K562 (cell line): ENCODE data around the gene SURF4. TPM values are rescaled to one million over a fixed set of nuclear protein-coding genes. Genes with fewer than 3 reads are reported as not detected.

Experiments
- ARID1B ChIP-seq: fragments of 450-650 bp; IDR thresholded peaks from 2 replicates; pipeline ENCODE4 v1.6.1; 2016; ENCODE audit warnings: antibody characterized with exemption, mild to moderate bottlenecking, inconsistent platforms
- BCLAF1 ChIP-seq, 2 experiments: fragments of 450-650 bp in 1 of 2; IDR thresholded peaks; 2 replicates each; pipeline ENCODE4 v1.6.1; 2011 to 2017; ENCODE audit warnings: low read depth in 2 of 2, antibody characterized with exemption in 1 of 2, borderline replicate concordance in 1 of 2, low read length in 1 of 2, mild to moderate bottlenecking in 1 of 2, mixed read lengths in 1 of 2; ENCODE audit not compliant: control insufficient read depth in 1 of 2
- CREM ChIP-seq: IDR thresholded peaks from 2 replicates; pipeline ENCODE4 v1.6.1; 2014; ENCODE audit warnings: antibody characterized with exemption, low read depth
- CSDE1 ChIP-seq, 2 experiments: fragments of 450-650 bp; IDR thresholded peaks; 2 replicates each; pipeline ENCODE4 v1.6.1; 2016; ENCODE audit warnings: mild to moderate bottlenecking in 1 of 2
- LEF1 ChIP-seq: fragments of 450-650 bp; IDR thresholded peaks from 2 replicates; pipeline ENCODE4 v1.6.1; 2016; ENCODE audit warnings: mild to moderate bottlenecking
- MECOM ChIP-seq: fragments of 250-450 bp; sonication (Bioruptor Pico); IDR thresholded peaks from 2 replicates; pipeline ENCODE4 v1.8.0; 2022; ENCODE audit warnings: inconsistent platforms
- MITF ChIP-seq: IDR thresholded peaks from 2 replicates; pipeline ENCODE4 v1.6.1; 2014; ENCODE audit warnings: antibody characterized with exemption
- POLR2A ChIP-seq: fragments of 450-650 bp; conservative IDR thresholded peaks from 2 replicates; pipeline ENCODE4 v1.6.1; 2016
- SMAD1 ChIP-seq: fragments of 150-350 bp; IDR thresholded peaks from 2 replicates; pipeline ENCODE4 v1.6.1; 2014; ENCODE audit warnings: low read length, low read depth; ENCODE audit not compliant: partially characterized antibody
- SMAD4 ChIP-seq: fragments of 250-450 bp; sonication (Bioruptor Pico); conservative IDR thresholded peaks from 2 replicates; pipeline ENCODE4 v1.8.0; 2021; ENCODE audit warnings: inconsistent platforms, mild to moderate bottlenecking, moderate library complexity
- TEAD1 ChIP-seq, 2 experiments: fragments of 450-650 bp in 1 of 2; sonication (generic) in 1 of 2; formaldehyde crosslinking; IDR thresholded peaks; 2 replicates each; pipeline versions ENCODE4 v1.4.0 to v1.8.0; 2020 to 2022; ENCODE audit warnings: mild to moderate bottlenecking in 2 of 2, missing genetic modification reagents in 1 of 2
- ZBTB49 ChIP-seq: sonication (generic); formaldehyde crosslinking; IDR thresholded peaks from 2 replicates; pipeline ENCODE4 v1.8.0; 2022; ENCODE audit warnings: missing genetic modification reagents, mild to moderate bottlenecking, borderline replicate concordance
- ZNF175 ChIP-seq: fragments of 200-800 bp; sonication (Bioruptor generic); IDR thresholded peaks from 2 replicates; pipeline ENCODE4 v1.6.1; 2016; ENCODE audit warnings: low read depth, mild to moderate bottlenecking, missing genetic modification characterization, missing compliant biosample characterization
- polyA plus RNA-seq, 8 experiments: library from polyadenylated mRNA; depleted of rRNA in 4 of 8; stranded (reverse) in 5 of 8; unstranded in 3 of 8; fragments of >200 nt; fragmentation: Nextera tagmentation in 2 of 8; fragmentation: Illumina TruSeq in 1 of 8; extraction: Ambion mirVana in 2 of 8; extraction: Trizol in 1 of 8; gene quantifications; 2 replicates each; pipeline versions ENCODE4 v1.2.1 to v1.2.3, GENCODE V29; 2011 to 2014; ENCODE audit warnings: inconsistent platforms in 1 of 8, missing spikeins in 1 of 8
- total RNA-seq, 7 experiments: library from RNA; depleted of rRNA in 6 of 7; stranded (reverse); fragments of >200 nt in 6 of 7; fragmentation: Illumina TruSeq in 2 of 7; extraction: Trizol in 2 of 7; gene quantifications; 2 replicates each; pipeline versions ENCODE4 v1.2.1 to v1.2.3, GENCODE V29; 2011 to 2021; ENCODE audit warnings: low replicate concordance in 1 of 7
- TF ChIP-seq, protein P1 (sequence below): fragments of 450-650 bp; formaldehyde crosslinking; IDR thresholded peaks from 2 replicates; pipeline ENCODE4 v1.4.0; 2022; ENCODE audit warnings: mild to moderate bottlenecking, moderate library complexity
- TF ChIP-seq, protein P2 (sequence below): fragments of 250-450 bp; sonication (Bioruptor Pico); IDR thresholded peaks from 2 replicates; pipeline ENCODE4 v1.4.0; 2020; ENCODE audit warnings: borderline replicate concordance

SURF4 gene
- total and polyA plus RNA-seq, 9 of the 15 experiments (the other 6 are each of a cell fraction or from before 2014, with no cell fraction given) = 8.4 to 176 (median 130) TPM

- TF ChIP-seq SMAD1 = no peak
- TF ChIP-seq SMAD4 (CRISPR knock-in tag) = peak; percentile 70; the same call in 1 of the 2 replicates
- TF ChIP-seq TEAD1 (CRISPR knock-in tag; IDR thresholded peaks at IDR 0.05) = peak in 1 of 2 experiments; percentile 89; a peak in 1 of 4 replicates
- no peak; the same call in 1 of the 2 replicates for TF ChIP-seq ZNF175 (CRISPR knock-in tag)
- TF ChIP-seq POLR2A = peak; percentile 58; the same call in 1 of the 2 replicates
- no peak for TF ChIP-seq ARID1B
- 0 out of 4 replicates have a peak, but pooled peaks of 1 of the 2 experiments have one; percentile 69 for TF ChIP-seq BCLAF1 (IDR thresholded peaks at IDR 0.05; ENCODE audit: borderline replicate concordance in 1 of 2, control insufficient read depth in 1 of 2, low read depth in 2 of 2, low read length in 1 of 2)
- no peak; the same call in 1 of the 2 replicates for TF ChIP-seq MITF
- TF ChIP-seq, protein P1, sequence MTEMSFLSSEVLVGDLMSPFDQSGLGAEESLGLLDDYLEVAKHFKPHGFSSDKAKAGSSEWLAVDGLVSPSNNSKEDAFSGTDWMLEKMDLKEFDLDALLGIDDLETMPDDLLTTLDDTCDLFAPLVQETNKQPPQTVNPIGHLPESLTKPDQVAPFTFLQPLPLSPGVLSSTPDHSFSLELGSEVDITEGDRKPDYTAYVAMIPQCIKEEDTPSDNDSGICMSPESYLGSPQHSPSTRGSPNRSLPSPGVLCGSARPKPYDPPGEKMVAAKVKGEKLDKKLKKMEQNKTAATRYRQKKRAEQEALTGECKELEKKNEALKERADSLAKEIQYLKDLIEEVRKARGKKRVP (CRISPR knock-in tag) = no peak
- no peak for TF ChIP-seq MECOM
- TF ChIP-seq ZBTB49 = no peak
- TF ChIP-seq, protein P2, sequence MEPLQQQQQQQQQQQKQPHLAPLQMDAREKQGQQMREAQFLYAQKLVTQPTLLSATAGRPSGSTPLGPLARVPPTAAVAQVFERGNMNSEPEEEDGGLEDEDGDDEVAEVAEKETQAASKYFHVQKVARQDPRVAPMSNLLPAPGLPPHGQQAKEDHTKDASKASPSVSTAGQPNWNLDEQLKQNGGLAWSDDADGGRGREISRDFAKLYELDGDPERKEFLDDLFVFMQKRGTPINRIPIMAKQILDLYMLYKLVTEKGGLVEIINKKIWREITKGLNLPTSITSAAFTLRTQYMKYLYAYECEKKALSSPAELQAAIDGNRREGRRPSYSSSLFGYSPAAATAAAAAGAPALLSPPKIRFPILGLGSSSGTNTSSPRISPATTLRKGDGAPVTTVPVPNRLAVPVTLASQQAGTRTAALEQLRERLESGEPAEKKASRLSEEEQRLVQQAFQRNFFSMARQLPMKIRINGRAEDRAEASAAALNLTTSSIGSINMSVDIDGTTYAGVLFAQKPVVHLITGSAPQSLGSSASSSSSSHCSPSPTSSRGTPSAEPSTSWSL (CRISPR knock-in tag) = no peak
- TF ChIP-seq LEF1 = no peak
- TF ChIP-seq CREM = peak; percentile 79
- no peak for TF ChIP-seq CSDE1 (IDR thresholded peaks at IDR 0.05)
These were observed at the start of gene SURF4, which contains the start of gene STKLD1 (continued) for GRCh38 chr9:133375724-133376654.
